OCI-LY7 (cell line): ENCODE results near the gene CDCA7L.

ENCODE experiments used
- CTCF ChIP-seq: fragments of 200-600 bp; sonication (generic); conservative IDR thresholded peaks from 2 replicates; pipeline ENCODE4 v1.5.1; 2014; ENCODE audit warnings: mild to moderate bottlenecking, antibody characterized with exemption, low read length, moderate library complexity, mixed read lengths
- EZH2phosphoT487 ChIP-seq: fragments of 200-600 bp; sonication (generic); IDR thresholded peaks from 2 replicates; pipeline ENCODE4 v1.6.1; 2018; ENCODE audit warnings: low read depth, borderline replicate concordance, mild to moderate bottlenecking, mixed run types, antibody characterized with exemption, low read length, moderate library complexity, mixed read lengths

GRCh38 chr7:21960922-21961321 is 15.2 kb upstream of the CDCA7L start:
- no peak for TF ChIP-seq CTCF
- TF ChIP-seq EZH2phosphoT487, result no peak
